Testis (tissue), 2 donors: ENCODE results near the gene NALCN.

Source experiments
- POLR2A ChIP-seq: fragments of 450-650 bp; IDR thresholded peaks from one replicate; pipeline ENCODE4 v1.6.1; 2017; ENCODE audit warnings: antibody characterized with exemption, mild to moderate bottlenecking, moderate library complexity
- TF ChIP-seq, protein P1 (sequence below), 3 experiments: fragments of 450-650 bp in 2 of 3; fragments of 200-600 bp in 1 of 3; sonication (generic) in 1 of 3; IDR thresholded peaks; one replicate each; pipeline ENCODE4 v1.5.1; 2016 to 2019; ENCODE audit warnings: antibody characterized with exemption in 3 of 3, mild to moderate bottlenecking in 2 of 3, moderate library complexity in 1 of 3

DNA sequence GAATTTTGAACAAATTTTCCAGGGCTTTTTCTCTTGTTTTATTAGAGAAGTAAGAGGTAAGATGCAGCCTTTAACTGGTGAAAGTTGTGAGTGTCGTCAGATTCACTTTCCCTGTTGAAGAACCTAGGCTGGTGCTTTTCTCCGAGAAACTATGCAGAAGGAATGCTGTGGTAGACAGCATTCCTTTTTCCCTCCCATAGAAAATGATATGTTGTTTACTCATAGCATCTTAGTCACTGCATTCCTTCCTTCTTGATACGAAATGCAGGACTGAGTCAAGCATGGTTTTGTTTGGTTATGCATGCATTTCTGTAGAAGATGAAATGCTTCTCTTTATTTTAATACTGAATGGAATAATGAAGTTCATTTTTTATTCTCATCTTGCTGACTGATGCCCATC is 39.6 kb upstream of the NALCN start:
- TF ChIP-seq, protein P1, sequence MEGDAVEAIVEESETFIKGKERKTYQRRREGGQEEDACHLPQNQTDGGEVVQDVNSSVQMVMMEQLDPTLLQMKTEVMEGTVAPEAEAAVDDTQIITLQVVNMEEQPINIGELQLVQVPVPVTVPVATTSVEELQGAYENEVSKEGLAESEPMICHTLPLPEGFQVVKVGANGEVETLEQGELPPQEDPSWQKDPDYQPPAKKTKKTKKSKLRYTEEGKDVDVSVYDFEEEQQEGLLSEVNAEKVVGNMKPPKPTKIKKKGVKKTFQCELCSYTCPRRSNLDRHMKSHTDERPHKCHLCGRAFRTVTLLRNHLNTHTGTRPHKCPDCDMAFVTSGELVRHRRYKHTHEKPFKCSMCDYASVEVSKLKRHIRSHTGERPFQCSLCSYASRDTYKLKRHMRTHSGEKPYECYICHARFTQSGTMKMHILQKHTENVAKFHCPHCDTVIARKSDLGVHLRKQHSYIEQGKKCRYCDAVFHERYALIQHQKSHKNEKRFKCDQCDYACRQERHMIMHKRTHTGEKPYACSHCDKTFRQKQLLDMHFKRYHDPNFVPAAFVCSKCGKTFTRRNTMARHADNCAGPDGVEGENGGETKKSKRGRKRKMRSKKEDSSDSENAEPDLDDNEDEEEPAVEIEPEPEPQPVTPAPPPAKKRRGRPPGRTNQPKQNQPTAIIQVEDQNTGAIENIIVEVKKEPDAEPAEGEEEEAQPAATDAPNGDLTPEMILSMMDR (IDR thresholded peaks at IDR 0.05): no peak
- TF ChIP-seq POLR2A: no peak
